Measurements from ENCODE around the gene TTC38.

The TTC38 gene

GRCh38 chr22:46281866-46282678, 14.3 kb downstream of the TTC38 start:
- DNase-seq: no peak
- no peaks in the 10 kb centered on the region for H3K27me3 ChIP-seq (ENCODE audit: insufficient read depth, low read depth, severe bottlenecking)
- no peaks in the 10 kb centered on the region for H3K9me3 ChIP-seq (ENCODE audit: severe bottlenecking)
- H3K4me3 ChIP-seq (ENCODE audit: low read depth, low read length): no peak overlapping the region
- H3K36me3 ChIP-seq: peaks cover 51% of the 10 kb centered on the region
- TF ChIP-seq, protein P1, sequence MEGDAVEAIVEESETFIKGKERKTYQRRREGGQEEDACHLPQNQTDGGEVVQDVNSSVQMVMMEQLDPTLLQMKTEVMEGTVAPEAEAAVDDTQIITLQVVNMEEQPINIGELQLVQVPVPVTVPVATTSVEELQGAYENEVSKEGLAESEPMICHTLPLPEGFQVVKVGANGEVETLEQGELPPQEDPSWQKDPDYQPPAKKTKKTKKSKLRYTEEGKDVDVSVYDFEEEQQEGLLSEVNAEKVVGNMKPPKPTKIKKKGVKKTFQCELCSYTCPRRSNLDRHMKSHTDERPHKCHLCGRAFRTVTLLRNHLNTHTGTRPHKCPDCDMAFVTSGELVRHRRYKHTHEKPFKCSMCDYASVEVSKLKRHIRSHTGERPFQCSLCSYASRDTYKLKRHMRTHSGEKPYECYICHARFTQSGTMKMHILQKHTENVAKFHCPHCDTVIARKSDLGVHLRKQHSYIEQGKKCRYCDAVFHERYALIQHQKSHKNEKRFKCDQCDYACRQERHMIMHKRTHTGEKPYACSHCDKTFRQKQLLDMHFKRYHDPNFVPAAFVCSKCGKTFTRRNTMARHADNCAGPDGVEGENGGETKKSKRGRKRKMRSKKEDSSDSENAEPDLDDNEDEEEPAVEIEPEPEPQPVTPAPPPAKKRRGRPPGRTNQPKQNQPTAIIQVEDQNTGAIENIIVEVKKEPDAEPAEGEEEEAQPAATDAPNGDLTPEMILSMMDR (IDR thresholded peaks at IDR 0.05; ENCODE audit: low read depth, low read length): no peak
- H3K27ac ChIP-seq: no peak overlapping the region

DNA sequence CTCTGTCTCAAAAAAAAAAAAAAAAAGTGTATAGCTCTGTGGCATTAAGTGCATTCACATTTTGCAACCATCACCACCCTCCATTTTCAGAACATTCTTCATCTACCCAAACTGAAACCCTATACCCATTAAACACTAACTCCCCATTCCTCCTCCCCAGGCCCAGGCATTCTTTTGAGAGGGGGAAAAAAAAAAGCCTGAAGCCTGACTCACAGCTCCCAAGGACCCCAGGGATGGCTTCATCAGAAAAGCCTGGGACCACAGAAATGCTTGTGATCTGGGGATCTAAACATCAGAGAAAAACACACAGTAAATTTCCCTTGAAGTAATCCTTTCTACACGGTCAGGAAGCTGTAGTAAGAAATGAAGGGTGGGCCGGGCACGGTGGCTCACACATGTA, 18.2 kb downstream of the TTC38 start:
- H3K36me3 ChIP-seq: peaks cover 23% of the 10 kb centered on the region
- TF ChIP-seq, protein P1 (IDR thresholded peaks at IDR 0.05; ENCODE audit: low read depth, low read length): no peak

DNA sequence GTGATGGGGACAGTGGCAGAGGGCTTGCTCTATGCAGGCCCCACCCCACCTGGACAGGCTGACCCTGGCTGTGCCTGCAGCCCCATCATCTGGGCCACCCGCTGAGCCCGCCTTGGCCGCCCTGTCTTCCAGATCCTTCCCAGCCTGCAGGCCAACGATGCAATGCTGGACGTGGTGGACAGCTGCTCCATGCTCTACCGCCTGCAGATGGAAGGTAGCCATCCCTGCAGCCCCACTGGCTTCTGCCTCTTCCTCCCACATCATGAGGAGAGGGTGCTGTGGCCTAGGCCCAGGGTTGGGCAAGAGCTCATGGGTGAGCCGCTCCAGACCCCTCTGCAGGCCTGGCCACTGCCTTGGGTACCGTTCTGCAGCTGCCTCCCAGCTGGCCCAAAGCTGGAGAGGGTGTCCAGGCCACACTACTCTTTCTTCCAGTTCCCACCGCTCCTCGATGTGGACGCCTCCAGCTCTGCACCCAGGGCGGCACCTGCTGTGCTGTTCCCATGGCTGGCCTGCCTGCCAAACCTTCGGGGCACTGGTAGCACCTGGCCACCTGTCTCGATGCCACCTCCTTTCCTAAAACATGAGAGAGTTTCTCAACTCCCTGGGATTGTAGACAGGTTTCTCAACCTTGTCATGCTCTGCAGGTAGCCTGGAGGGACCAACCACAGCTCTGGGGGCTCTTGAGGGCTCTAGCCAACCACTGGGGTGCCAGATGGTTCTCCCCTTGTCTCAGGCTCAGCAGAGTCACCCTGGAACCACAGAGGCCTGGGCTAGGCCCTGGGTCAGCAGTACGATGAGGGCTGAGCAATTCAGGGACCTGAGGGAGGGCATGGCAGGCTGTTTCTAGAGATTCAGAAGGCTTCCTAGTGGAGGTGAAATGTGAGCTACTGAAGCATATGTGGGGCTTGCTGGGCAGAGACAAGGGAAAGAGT, 19.4 kb downstream of the TTC38 start:
- no peaks in the 10 kb centered on the region for H3K27me3 ChIP-seq (ENCODE audit: insufficient read depth, low read depth, severe bottlenecking)
- H3K36me3 ChIP-seq: peaks cover 22% of the 10 kb centered on the region
- TF ChIP-seq, protein P1 (IDR thresholded peaks at IDR 0.05; ENCODE audit: low read depth, low read length): no peak
- H3K4me3 ChIP-seq (ENCODE audit: low read depth, low read length): no peak overlapping the region
- no peak overlapping the region for H3K27ac ChIP-seq
- DNase-seq: no peak
- H3K9me3 ChIP-seq (ENCODE audit: severe bottlenecking): no peaks in the 10 kb centered on the region

More for the DNA sequence above, 18.2 kb downstream of the TTC38 start:
- Histone ChIP-seq H3K9me3 (ENCODE audit: severe bottlenecking) (no peaks in the 10 kb centered on the region), H3K27ac (no peak overlapping the region), H3K27me3 (ENCODE audit: insufficient read depth, low read depth, severe bottlenecking) (no peaks in the 10 kb centered on the region), H3K4me3 (ENCODE audit: low read depth, low read length) (no peak overlapping the region)
- no peak for DNase-seq

GRCh38 chr22:46287873-46288751, 20.3 kb downstream of the TTC38 start:
- Histone ChIP-seq H3K27ac (no peak overlapping the region), H3K27me3 (ENCODE audit: insufficient read depth, low read depth, severe bottlenecking) (no peaks in the 10 kb centered on the region), H3K4me3 (ENCODE audit: low read depth, low read length) (no peak overlapping the region), H3K36me3 (peaks cover 22% of the 10 kb centered on the region), H3K9me3 (ENCODE audit: severe bottlenecking) (no peaks in the 10 kb centered on the region)
- DNase-seq: no peak
- TF ChIP-seq, protein P1 (IDR thresholded peaks at IDR 0.05; ENCODE audit: low read depth, low read length): no peak

DNA sequence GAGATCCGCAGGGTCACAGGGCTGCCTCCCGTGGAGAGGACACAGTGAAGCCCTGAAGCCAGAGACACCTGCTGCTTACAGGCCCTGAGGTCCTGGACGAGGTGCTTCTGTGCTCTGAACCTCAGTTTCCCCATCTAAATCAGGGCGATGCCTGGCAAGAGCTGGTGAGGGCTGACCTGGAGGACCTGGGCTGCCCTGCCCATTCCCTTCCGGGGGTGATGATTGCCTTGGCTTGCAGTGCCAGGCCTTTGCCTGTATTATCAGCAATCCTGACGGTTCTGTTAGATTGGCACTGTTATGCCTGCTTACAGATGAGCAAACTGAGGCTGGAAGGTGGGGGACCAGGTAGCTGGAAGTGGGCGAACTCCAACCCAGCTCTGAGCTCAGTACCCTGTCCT, 21.0 kb downstream of the TTC38 start:
- TF ChIP-seq, protein P1 (IDR thresholded peaks at IDR 0.05; ENCODE audit: low read depth, low read length): no peak
- H3K36me3 ChIP-seq: peaks cover 20% of the 10 kb centered on the region
- H3K4me3 ChIP-seq (ENCODE audit: low read depth, low read length): no peak overlapping the region
- DNase-seq: no peak
- H3K27me3 ChIP-seq (ENCODE audit: insufficient read depth, low read depth, severe bottlenecking): no peaks in the 10 kb centered on the region
- H3K9me3 ChIP-seq (ENCODE audit: severe bottlenecking): no peaks in the 10 kb centered on the region
- H3K27ac ChIP-seq: no peak overlapping the region
